Measurements from ENCODE around the gene NACC2.
A peak's percentile ranks its signal among the peaks of the same experiment; 100 is the strongest.

Gene NACC2

GRCh38 chr9:136092741-136093140, 2.3 kb downstream of the NACC2 start:
- DNase-seq = no peak

GRCh38 chr9:136092353-136092650, 2.8 kb downstream of the NACC2 start:
- DNase-seq = no peak

DNA sequence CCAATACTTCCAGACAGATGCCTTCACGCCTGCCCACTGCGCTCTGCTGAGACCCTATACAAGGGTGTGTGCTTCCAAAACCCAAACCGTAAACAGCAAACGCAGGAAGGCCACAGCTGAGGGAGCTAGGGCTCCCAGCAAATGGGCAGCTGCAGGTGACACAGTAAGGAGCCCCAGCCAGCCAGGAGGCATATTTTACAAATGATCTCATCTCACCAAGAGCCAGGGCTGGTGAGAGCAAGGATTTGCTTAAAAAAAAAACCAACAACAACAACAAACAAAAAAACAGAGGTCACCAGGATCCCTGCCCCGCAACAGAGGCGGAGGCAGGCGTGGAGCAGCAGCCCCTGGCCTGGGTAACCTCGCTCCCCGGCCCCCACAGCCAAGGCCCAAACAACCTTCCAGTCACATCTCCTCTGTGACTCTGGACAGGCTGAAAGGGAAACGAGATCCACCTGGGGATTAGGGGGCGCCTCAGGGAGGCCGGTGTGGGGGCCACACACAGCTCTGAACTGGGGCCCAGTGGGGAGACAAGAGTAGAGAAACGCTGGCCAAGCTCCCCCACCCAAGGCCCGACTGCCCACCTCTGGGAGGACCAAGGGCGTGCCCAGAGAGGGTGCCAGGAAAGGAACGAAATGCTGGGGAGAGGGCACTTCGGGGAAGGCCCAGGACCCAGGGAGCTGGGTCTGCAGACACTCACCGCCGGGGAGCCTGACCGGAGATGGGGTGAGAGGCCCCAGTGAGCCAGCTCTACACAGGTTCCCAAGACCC, 3.3 kb downstream of the NACC2 start:
- DNase-seq = no peak

DNA sequence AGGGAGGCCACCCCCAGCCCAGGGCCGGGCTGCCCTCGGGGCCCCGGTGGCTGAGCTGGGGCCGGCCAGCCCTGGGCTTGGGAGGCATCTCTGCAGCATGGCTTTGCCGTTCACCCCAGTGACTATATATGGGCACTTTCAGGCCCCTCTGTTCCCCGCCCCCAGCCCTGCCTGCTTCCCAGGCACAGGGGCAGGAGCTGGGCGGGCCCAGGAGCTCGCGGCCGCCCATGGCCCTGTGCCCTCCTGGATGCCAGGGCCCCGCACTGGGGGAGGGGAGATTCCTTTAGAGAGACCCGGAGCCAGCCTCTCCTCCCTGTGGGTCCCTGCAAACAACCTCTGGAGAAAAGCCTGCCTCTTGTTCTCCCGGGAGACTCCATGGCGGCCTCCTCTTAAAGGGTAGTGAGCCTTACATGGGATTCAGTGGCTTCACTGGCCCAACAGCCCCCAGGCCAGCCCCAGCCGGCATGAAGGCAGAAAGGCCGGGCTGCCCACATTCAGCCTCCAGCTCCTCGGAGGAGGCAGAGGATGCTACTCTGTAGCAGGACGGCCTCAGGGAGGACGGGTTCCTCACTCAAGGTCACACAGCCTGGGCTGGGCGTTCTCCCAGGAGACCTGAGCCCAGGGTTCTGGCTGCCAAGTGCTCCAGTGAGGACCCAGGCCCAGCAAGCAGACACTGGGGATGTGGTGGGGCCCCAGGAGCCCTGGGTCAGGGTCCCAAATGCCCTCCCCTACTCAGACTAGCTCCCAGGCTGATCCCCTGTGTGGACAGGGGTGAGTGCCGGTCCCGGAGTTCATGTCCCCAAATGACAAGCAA, 4.1 kb downstream of the NACC2 start:
- DNase-seq = no peak

DNA sequence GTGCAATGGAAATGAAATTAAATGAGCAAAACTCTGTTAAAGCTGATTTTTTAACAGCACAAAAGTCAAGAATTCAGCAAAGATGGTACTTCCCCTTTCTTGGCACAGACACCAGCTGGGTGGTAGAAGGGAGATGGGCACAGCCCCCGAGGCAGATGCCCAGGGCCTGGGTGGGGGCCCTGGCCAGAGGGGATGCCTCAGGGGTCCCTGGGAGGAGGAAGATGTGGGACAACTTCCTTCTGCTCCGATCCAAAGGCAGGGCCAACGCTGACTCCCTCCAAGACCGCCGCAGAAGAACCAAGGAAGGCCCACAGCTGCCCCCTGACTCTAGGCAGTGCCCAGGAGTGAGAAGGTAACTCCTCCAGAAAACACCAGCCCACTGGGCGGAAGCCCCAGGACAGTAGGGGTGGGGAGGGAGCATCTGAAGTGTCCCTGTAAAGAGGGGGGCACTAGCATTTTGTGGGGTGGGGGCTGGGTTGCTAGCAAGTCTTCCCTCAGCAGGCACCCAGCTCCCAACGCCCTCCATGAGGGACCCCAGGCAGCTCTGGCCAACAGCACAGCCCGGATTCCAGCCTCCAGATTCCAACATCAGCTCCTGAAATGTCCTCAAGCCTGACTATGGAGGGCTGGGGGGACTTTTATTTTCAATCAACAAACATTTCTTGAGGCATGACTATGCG, 4.9 kb downstream of the NACC2 start:
- no peak for DNase-seq

- peak; percentile 44 for DNase-seq
Measured at GRCh38 chr9:136089697-136090045, 5.4 kb downstream of the NACC2 start.

GRCh38 chr9:136088939-136089696, 6.0 kb downstream of the NACC2 start:
- DNase-seq = no peak

DNA sequence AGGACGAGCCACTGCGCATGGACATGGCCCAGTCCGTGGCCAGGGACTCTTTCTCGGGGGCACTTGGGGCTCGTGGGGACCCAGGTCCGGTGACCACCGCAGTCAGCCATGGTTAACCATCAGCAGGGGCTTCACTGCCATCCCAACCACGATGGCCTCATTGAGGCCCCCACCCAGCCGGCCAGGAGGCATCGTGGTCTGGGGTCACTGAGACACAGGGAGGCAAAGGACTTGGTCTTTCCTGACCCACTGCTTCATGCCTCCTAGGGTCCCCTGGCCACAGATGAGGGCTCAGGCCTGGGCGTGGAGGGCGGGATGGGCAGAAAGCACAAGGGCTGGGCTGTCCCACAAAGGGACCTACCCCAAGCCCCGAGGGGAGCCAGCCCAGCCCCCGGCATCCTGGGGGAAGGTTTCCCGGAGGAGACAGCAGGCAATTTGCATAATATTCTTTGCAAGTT, 6.6 kb downstream of the NACC2 start:
- DNase-seq = no peak

- no peak for DNase-seq
Measured at GRCh38 chr9:136087741-136088480, 7.2 kb downstream of the NACC2 start.

DNA sequence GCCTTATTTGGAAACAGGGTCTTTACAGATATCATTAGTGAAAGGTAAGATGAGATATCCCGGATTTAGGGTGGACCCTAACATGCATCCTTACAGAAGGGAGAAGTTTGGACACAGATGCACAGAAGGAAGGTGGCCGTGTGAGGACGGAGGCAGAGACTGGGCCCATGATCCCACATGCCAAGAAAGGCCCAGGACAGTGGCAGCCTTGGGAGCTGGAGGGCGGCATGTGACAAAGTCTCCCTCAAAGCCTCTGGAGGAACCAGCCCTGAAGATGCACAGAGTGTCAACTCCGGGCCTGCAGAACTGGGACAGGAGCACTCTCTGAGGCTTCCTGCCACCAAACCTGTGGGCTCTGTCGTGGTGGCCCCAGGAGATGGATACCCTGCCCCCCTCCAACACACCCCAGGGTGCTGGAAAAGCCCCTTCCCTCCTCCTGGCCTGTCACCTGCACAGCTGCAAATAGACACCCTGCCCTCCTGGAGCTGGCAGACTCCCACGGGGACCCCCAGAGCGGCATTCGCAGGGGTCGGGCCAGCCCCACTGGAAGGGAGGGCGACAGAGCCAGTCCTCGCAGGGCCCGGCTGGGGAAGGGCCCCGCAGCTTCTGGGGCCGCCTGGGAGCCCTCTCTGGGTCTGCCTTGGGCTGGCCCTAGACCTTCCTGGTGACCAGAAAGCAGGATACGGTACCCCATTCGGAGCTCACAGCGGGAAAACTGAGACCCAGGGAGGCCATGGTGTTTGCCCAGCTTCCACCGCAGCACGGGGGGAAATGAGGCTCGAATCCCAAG, 7.9 kb downstream of the NACC2 start:
- DNase-seq = no peak

GRCh38 chr9:136086213-136086881, 8.7 kb downstream of the NACC2 start:
- no peak for DNase-seq

DNA sequence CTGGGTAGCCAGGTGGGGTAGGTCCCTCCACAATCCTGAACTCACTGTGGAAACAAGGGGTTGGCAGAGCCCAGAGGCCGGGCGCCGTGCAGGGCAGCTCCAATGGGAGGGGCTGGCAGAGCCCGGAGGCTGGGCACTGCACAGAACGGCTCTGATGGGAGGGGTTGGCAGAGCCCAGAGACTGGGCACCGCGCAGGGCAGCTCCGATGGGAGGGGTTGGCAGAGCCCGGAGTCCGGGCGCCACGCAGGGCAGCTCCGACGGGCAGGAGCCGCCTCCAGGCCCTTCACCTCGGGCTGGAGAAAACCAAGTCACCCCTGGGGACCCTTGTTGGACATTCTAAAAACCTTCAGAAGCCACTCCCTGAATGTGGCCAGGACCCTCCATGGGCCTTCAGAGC, 9.3 kb downstream of the NACC2 start:
- no peak for DNase-seq

GRCh38 chr9:136084063-136084944, 10.8 kb downstream of the NACC2 start:
- DNase-seq = no peak

- DNase-seq = no peak
Measured at GRCh38 chr9:136083558-136084062, 11.5 kb downstream of the NACC2 start.

GRCh38 chr9:136082496-136083361, 12.4 kb downstream of the NACC2 start:
- DNase-seq = no peak

- no peak for DNase-seq
Measured at GRCh38 chr9:136081826-136082495, 13.1 kb downstream of the NACC2 start.

DNA sequence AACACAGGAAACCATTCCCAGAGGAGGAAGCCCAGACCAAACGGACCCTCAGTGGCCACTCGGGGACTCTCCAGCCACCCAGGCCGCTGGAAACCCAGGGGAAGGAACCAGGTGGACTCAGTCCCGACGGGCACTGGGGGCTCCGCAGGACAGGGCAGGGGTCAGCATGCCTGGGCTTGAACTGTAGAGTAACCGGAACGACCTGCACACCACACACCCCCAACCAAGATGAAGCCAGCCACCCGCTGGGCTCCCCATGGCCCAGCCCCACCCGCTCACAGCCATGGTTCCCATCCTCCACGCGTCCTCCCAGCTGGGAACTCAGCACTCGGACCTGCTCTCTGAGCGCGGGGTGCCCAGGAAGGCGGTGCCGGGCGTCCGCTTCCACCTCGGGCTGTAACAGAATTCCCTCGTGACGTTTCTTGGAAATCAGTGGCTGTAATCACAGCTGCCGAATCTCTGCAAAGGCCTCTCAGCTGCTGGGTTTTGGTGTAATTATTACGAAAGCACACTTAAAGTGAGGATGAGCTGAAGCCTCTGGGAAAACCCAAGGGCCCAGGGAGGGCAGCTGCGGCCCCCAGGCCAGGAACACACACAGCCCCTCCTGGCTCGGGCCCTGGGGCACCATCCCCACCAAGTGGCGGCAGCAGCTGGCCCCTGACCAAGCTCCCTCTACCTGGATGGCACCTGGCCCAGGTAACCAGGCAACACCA, 13.8 kb downstream of the NACC2 start:
- no peak for DNase-seq
